Measurements from ENCODE around the gene RAP1GAP2.
"Not testable (repeated sequence)": the region's sequence is repeated elsewhere in the genome, so short reads cannot be mapped to it uniquely, and the experiment has no call there.

Gene RAP1GAP2

GRCh38 chr17:2885733-2886132 is 89.5 kb downstream of the RAP1GAP2 start:
- DNase-seq (ENCODE audit: low spot score): no peak

GRCh38 chr17:2888326-2888725 is 92.1 kb downstream of the RAP1GAP2 start:
- DNase-seq (ENCODE audit: low spot score): no peak

- DNase-seq (ENCODE audit: low spot score): no peak
Observed at GRCh38 chr17:2889256-2889655, 93.0 kb downstream of the RAP1GAP2 start.

GRCh38 chr17:2890778-2891177 is 94.5 kb downstream of the RAP1GAP2 start:
- not testable (repeated sequence) for DNase-seq (ENCODE audit: low spot score)

GRCh38 chr17:2892305-2892971 is 96.2 kb downstream of the RAP1GAP2 start:
- no peak for DNase-seq (ENCODE audit: low spot score)

- DNase-seq (ENCODE audit: low spot score): no peak
Observed at GRCh38 chr17:2893422-2893914, 97.2 kb downstream of the RAP1GAP2 start.

- DNase-seq (ENCODE audit: low spot score): no peak
Observed at GRCh38 chr17:2894782-2895181, 98.5 kb downstream of the RAP1GAP2 start.

GRCh38 chr17:2897605-2898004 is 101.4 kb downstream of the RAP1GAP2 start:
- no peak for DNase-seq (ENCODE audit: low spot score)

- DNase-seq (ENCODE audit: low spot score): no peak
Observed at GRCh38 chr17:2898255-2898926, 102.2 kb downstream of the RAP1GAP2 start.

GRCh38 chr17:2899906-2900305 is 103.7 kb downstream of the RAP1GAP2 start:
- DNase-seq (ENCODE audit: low spot score): no peak

GRCh38 chr17:2900842-2901241 is 104.6 kb downstream of the RAP1GAP2 start:
- DNase-seq (ENCODE audit: low spot score): no peak

GRCh38 chr17:2901582-2901981 is 105.3 kb downstream of the RAP1GAP2 start:
- DNase-seq (ENCODE audit: low spot score): no peak

- no peak for DNase-seq (ENCODE audit: low spot score)
Observed at GRCh38 chr17:2902546-2902945, 106.3 kb downstream of the RAP1GAP2 start.

- DNase-seq (ENCODE audit: low spot score): no peak
Observed at GRCh38 chr17:2903193-2903974, 107.1 kb downstream of the RAP1GAP2 start.

GRCh38 chr17:2904135-2904534 is 107.9 kb downstream of the RAP1GAP2 start:
- DNase-seq (ENCODE audit: low spot score): no peak

GRCh38 chr17:2905269-2905668 is 109.0 kb downstream of the RAP1GAP2 start:
- DNase-seq (ENCODE audit: low spot score): no peak

- no peak for DNase-seq (ENCODE audit: low spot score)
Observed at GRCh38 chr17:2905696-2906501, 109.7 kb downstream of the RAP1GAP2 start.

- DNase-seq (ENCODE audit: low spot score): no peak
Observed at GRCh38 chr17:2906901-2907300, 110.7 kb downstream of the RAP1GAP2 start.

- DNase-seq (ENCODE audit: low spot score): no peak
Observed at GRCh38 chr17:2909175-2909845, 113.1 kb downstream of the RAP1GAP2 start.

GRCh38 chr17:2909846-2910234 is 113.6 kb downstream of the RAP1GAP2 start:
- DNase-seq (ENCODE audit: low spot score): no peak

GRCh38 chr17:2911035-2911754 is 115.0 kb downstream of the RAP1GAP2 start:
- DNase-seq (ENCODE audit: low spot score): no peak
